ENCODE results near the gene LYSMD3.

Gene LYSMD3

GRCh38 chr5:90550963-90551362, 21.6 kb upstream of the LYSMD3 start:
- H3K27me3 ChIP-seq (ENCODE audit: insufficient read depth, low read depth): no peaks in the 10 kb centered on the region

GRCh38 chr5:90549729-90550275, 20.4 kb upstream of the LYSMD3 start:
- H3K27ac ChIP-seq: no peak overlapping the region
- TF ChIP-seq CTCF (conservative IDR thresholded peaks at IDR 0.05; ENCODE audit: low read depth, low read length): no peak

More at GRCh38 chr5:90550963-90551362, 21.6 kb upstream of the LYSMD3 start:
- Histone ChIP-seq H2AFZ (ENCODE audit: low read depth) (no peak overlapping the region), H3K4me2 (no peak overlapping the region), H3K36me3 (ENCODE audit: insufficient read depth) (no peaks in the 10 kb centered on the region), H3K4me1 (ENCODE audit: low read depth, poor library complexity, severe bottlenecking) (no peaks in the 10 kb centered on the region), H3K79me2 (ENCODE audit: insufficient read depth, low read depth) (no peaks in the 10 kb centered on the region), H3K4me3 (IDR thresholded peaks at IDR 0.05; ENCODE audit: insufficient read depth, low read depth, low read length) (no peak overlapping the region), H3K27ac (no peak overlapping the region), H3K9ac (no peak overlapping the region), H4K20me1 (ENCODE audit: insufficient read depth) (no peaks in the 10 kb centered on the region)
- no peak for TF ChIP-seq CTCF (conservative IDR thresholded peaks at IDR 0.05; ENCODE audit: low read depth, low read length)

GRCh38 chr5:90549223-90549622, 19.8 kb upstream of the LYSMD3 start:
- Histone ChIP-seq H3K27ac (no peak overlapping the region), H3K27me3 (ENCODE audit: insufficient read depth, low read depth) (no peaks in the 10 kb centered on the region), H3K36me3 (ENCODE audit: insufficient read depth) (no peaks in the 10 kb centered on the region), H4K20me1 (ENCODE audit: insufficient read depth) (no peaks in the 10 kb centered on the region), H3K4me3 (IDR thresholded peaks at IDR 0.05; ENCODE audit: insufficient read depth, low read depth, low read length) (no peak overlapping the region), H3K4me2 (no peak overlapping the region), H2AFZ (ENCODE audit: low read depth) (no peak overlapping the region), H3K4me1 (ENCODE audit: low read depth, poor library complexity, severe bottlenecking) (no peaks in the 10 kb centered on the region), H3K9ac (no peak overlapping the region), H3K79me2 (ENCODE audit: insufficient read depth, low read depth) (no peaks in the 10 kb centered on the region)
- no peak for TF ChIP-seq CTCF (conservative IDR thresholded peaks at IDR 0.05; ENCODE audit: low read depth, low read length)

More at GRCh38 chr5:90549729-90550275, 20.4 kb upstream of the LYSMD3 start:
- Histone ChIP-seq H3K27me3 (ENCODE audit: insufficient read depth, low read depth) (no peaks in the 10 kb centered on the region), H3K9ac (no peak overlapping the region), H3K4me2 (no peak overlapping the region), H4K20me1 (ENCODE audit: insufficient read depth) (no peaks in the 10 kb centered on the region), H3K4me1 (ENCODE audit: low read depth, poor library complexity, severe bottlenecking) (no peaks in the 10 kb centered on the region), H3K4me3 (IDR thresholded peaks at IDR 0.05; ENCODE audit: insufficient read depth, low read depth, low read length) (no peak overlapping the region), H3K36me3 (ENCODE audit: insufficient read depth) (no peaks in the 10 kb centered on the region), H2AFZ (ENCODE audit: low read depth) (no peak overlapping the region), H3K79me2 (ENCODE audit: insufficient read depth, low read depth) (no peaks in the 10 kb centered on the region)

- Histone ChIP-seq H4K20me1 (ENCODE audit: insufficient read depth) (no peaks in the 10 kb centered on the region), H3K4me1 (ENCODE audit: low read depth, poor library complexity, severe bottlenecking) (no peaks in the 10 kb centered on the region), H2AFZ (ENCODE audit: low read depth) (no peak overlapping the region), H3K27me3 (ENCODE audit: insufficient read depth, low read depth) (no peaks in the 10 kb centered on the region), H3K4me3 (IDR thresholded peaks at IDR 0.05; ENCODE audit: insufficient read depth, low read depth, low read length) (no peak overlapping the region), H3K79me2 (ENCODE audit: insufficient read depth, low read depth) (no peaks in the 10 kb centered on the region), H3K36me3 (ENCODE audit: insufficient read depth) (no peaks in the 10 kb centered on the region), H3K9ac (no peak overlapping the region), H3K27ac (no peak overlapping the region), H3K4me2 (no peak overlapping the region)
- TF ChIP-seq CTCF (conservative IDR thresholded peaks at IDR 0.05; ENCODE audit: low read depth, low read length): no peak
These were observed 18.7 kb upstream of the LYSMD3 start for GRCh38 chr5:90548069-90548593.
